HFFc6 (cell line): Measurements from ENCODE around the gene PPP2R2B. TPM values are rescaled to one million over a fixed set of nuclear protein-coding genes. Genes with fewer than 3 reads are reported as not detected.

ENCODE experiments used
- DNase-seq: peaks from one replicate; pipeline ENCODE4 v3.0.0-alpha.2; 2018
- H3K27ac Mint-ChIP-seq: 2 replicates; pipeline ENCODE4 v1.8.0; 2020; ENCODE audit warnings: mild to moderate bottlenecking, mixed read lengths
- H3K27me3 Mint-ChIP-seq: 2 replicates; pipeline ENCODE4 v1.8.0; 2021; ENCODE audit warnings: mild to moderate bottlenecking, moderate library complexity, mixed read lengths; ENCODE audit not compliant: insufficient read depth
- H3K36me3 Mint-ChIP-seq: 2 replicates; pipeline ENCODE4 v1.8.0; 2021; ENCODE audit warnings: low read depth, mixed read lengths
- H3K4me1 Mint-ChIP-seq: 2 replicates; pipeline ENCODE4 v1.8.0; 2020; ENCODE audit warnings: low read depth, mixed read lengths
- H3K4me3 Mint-ChIP-seq: 2 replicates; pipeline ENCODE4 v1.8.0; 2020; ENCODE audit warnings: mild to moderate bottlenecking, moderate library complexity, mixed read lengths
- H3K9me3 Mint-ChIP-seq: 2 replicates; pipeline ENCODE4 v1.8.0; 2020; ENCODE audit warnings: mild to moderate bottlenecking, mixed read lengths
- CTCF ChIP-seq: fragments of 200-600 bp; sonication (generic); IDR thresholded peaks from 2 replicates; pipeline ENCODE4 v1.5.0; 2021; ENCODE audit warnings: antibody characterized with exemption, mild to moderate bottlenecking
- total RNA-seq, 6 experiments: library from RNA; stranded (reverse); fragmentation: NEBNext Ultra II Directional; extraction: Animal tissue kit (Norgen Biotek cat#: 25700); gene quantifications; 2 replicates in 1 of 6; 3 replicates in 5 of 6; pipeline ENCODE4 v1.2.3, GENCODE V29; 2021

The PPP2R2B gene
- total RNA-seq, 6 experiments from 2014 or later: not detected

- peaks cover 24% of the 10 kb centered on the region for H3K9me3 Mint-ChIP-seq
- H3K4me1 Mint-ChIP-seq: no peaks in the 10 kb centered on the region
- H3K27ac Mint-ChIP-seq: no peak overlapping the region
- H3K36me3 Mint-ChIP-seq: no peaks in the 10 kb centered on the region
- DNase-seq: no peak
- H3K4me3 Mint-ChIP-seq: no peak overlapping the region
- no peaks in the 10 kb centered on the region; the same call in 1 of the 2 replicates for H3K27me3 Mint-ChIP-seq
- TF ChIP-seq CTCF: no peak
These were observed 89.7 kb downstream of the PPP2R2B start for GRCh38 chr5:146788898-146789297.

DNA sequence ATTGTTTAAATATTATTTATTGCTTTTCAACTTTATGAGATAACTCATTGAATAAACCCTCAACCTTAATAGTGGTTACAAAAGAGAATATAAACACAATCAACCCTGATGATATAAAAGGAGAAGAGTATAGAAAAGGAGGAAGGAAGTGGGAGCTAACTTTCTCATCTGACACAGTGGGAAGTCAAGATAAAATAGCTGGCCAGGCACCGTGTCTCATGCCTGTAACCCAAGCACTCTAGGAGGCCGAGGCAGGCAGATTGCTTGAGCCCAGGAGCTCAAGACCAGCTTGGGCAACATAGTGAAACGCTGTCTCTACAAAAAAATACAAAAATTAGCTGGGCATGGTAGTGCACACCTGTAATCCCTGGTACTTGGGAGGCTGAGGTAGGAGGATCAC lies 93.5 kb downstream of the PPP2R2B start:
- H3K9me3 Mint-ChIP-seq: peaks cover 29% of the 10 kb centered on the region
- DNase-seq: no peak
- no peaks in the 10 kb centered on the region for H3K4me1 Mint-ChIP-seq
- H3K4me3 Mint-ChIP-seq: no peak overlapping the region
- no peaks in the 10 kb centered on the region; the same call in 1 of the 2 replicates for H3K27me3 Mint-ChIP-seq
- H3K27ac Mint-ChIP-seq: no peak overlapping the region
- no peak for TF ChIP-seq CTCF
- no peaks in the 10 kb centered on the region for H3K36me3 Mint-ChIP-seq

DNA sequence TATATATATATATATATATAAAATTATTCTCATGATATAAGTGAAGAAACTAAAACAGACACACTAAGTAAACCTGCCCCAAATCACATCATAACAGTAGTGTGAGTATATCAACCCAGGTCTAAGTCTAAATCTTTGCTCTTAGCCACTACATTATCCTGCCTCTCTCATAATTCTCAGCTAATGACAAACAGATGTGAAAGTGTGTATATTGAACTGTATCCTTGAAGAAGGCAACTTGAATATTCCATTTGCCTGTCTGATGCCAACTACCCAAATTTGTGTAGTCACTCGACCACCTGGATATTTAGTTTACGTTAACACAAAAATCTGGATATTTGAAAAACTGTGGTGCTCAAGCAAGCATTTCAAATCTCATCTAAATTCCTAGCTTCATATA lies 97.4 kb downstream of the PPP2R2B start:
- TF ChIP-seq CTCF: no peak
- no peak overlapping the region for H3K4me3 Mint-ChIP-seq
- H3K9me3 Mint-ChIP-seq: peaks cover 13% of the 10 kb centered on the region
- no peaks in the 10 kb centered on the region for H3K36me3 Mint-ChIP-seq
- H3K27me3 Mint-ChIP-seq: no peaks in the 10 kb centered on the region
- H3K4me1 Mint-ChIP-seq: no peaks in the 10 kb centered on the region
- no peak overlapping the region for H3K27ac Mint-ChIP-seq
- no peak for DNase-seq

DNA sequence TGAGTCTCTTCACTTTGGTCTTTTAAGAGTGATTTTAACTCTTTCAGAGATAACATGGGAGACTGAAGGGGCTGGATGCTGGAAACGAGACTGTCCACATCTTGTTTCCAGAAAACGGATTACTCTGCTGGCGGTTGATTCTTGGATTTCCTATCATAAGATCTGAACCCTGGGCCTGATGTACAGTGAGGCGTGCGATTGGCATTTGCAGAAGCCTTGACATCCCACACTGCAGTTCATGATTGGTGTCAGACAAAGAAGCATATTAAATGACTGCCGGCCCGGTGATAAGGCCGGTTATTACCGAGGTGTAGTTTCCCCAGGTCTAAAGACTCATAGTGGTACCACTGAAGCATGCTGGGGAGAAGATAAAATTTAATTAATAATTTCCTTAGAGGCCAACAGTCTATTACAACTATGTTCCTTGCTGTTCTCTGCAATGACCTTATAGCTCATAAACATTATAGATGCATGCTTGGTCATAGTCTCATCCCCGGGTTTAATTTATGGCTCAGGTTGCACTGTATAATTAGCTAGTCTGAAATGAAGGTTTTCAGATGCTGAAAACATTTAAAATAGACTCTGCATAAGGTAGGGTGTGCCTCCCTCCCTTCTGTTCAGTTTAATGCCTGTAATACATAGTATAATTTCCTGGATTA lies 99.2 kb downstream of the PPP2R2B start:
- peaks cover 13% of the 10 kb centered on the region for H3K9me3 Mint-ChIP-seq
- H3K27me3 Mint-ChIP-seq: no peaks in the 10 kb centered on the region
- no peak overlapping the region for H3K27ac Mint-ChIP-seq
- no peaks in the 10 kb centered on the region for H3K4me1 Mint-ChIP-seq
- TF ChIP-seq CTCF: no peak
- no peak for DNase-seq
- H3K4me3 Mint-ChIP-seq: no peak overlapping the region
- H3K36me3 Mint-ChIP-seq: no peaks in the 10 kb centered on the region

GRCh38 chr5:146778795-146779194 lies 99.8 kb downstream of the PPP2R2B start:
- TF ChIP-seq CTCF: no peak
- Mint-ChIP-seq H3K9me3 (peaks cover 13% of the 10 kb centered on the region), H3K27me3 (no peaks in the 10 kb centered on the region), H3K27ac (no peak overlapping the region), H3K4me1 (no peaks in the 10 kb centered on the region), H3K4me3 (no peak overlapping the region), H3K36me3 (no peaks in the 10 kb centered on the region)
- no peak for DNase-seq
